Measurements from ENCODE around the gene STRADA. TPM values are rescaled to one million over a fixed set of nuclear protein-coding genes. Genes with fewer than 3 reads are reported as not detected.

The STRADA gene
- total and polyA plus RNA-seq, 2 of the 8 experiments (the other 6 are each of a cell fraction or from before 2014, with no cell fraction given) = 35.6 to 43.3 TPM

Other genes with a start within 250 kb of the STRADA start
- 1.8 TPM in 2 replicates for gene KCNH6, start 218.4 kb downstream of the STRADA start, total RNA-seq (2021; fragmentation: NEBNext Ultra II Directional; extraction: Animal tissue kit (Norgen Biotek cat#: 25700))
- 3.6 and 5.0 TPM in 2 replicates for gene KCNH6, start 218.4 kb downstream of the STRADA start, polyA plus RNA-seq (2011; rRNA removed)
- 87.3 and 94.1 TPM in 2 replicates for gene DCAF7, start 191.3 kb downstream of the STRADA start, total RNA-seq (2021; fragmentation: NEBNext Ultra II Directional; extraction: Animal tissue kit (Norgen Biotek cat#: 25700))
- 74.9 and 97.4 TPM in 2 replicates for gene DCAF7, start 191.3 kb downstream of the STRADA start, polyA plus RNA-seq (2011; rRNA removed)
- gene TACO1, start 140.9 kb downstream of the STRADA start, total RNA-seq (2021; fragmentation: NEBNext Ultra II Directional; extraction: Animal tissue kit (Norgen Biotek cat#: 25700)) = 23.6 and 24.0 TPM in 2 replicates
- 19.1 and 19.8 TPM in 2 replicates for gene TACO1, start 140.9 kb downstream of the STRADA start, polyA plus RNA-seq (2011; rRNA removed)
- gene MAP3K3, start 119.4 kb downstream of the STRADA start, total RNA-seq (2021; fragmentation: NEBNext Ultra II Directional; extraction: Animal tissue kit (Norgen Biotek cat#: 25700)) = 21.0 and 22.6 TPM in 2 replicates
- 10.3 and 14.8 TPM in 2 replicates for gene MAP3K3, start 119.4 kb downstream of the STRADA start, polyA plus RNA-seq (2011; rRNA removed)
- 77.2 and 78.6 TPM in 2 replicates for gene LIMD2, start 41.7 kb downstream of the STRADA start, total RNA-seq (2021; fragmentation: NEBNext Ultra II Directional; extraction: Animal tissue kit (Norgen Biotek cat#: 25700))
- 72.0 and 92.0 TPM in 2 replicates for gene LIMD2, start 41.7 kb downstream of the STRADA start, polyA plus RNA-seq (2011; rRNA removed)
- gene CCDC47, start 31.8 kb upstream of the STRADA start, total RNA-seq (2021; fragmentation: NEBNext Ultra II Directional; extraction: Animal tissue kit (Norgen Biotek cat#: 25700)) = 83.1 and 85.3 TPM in 2 replicates
- gene CCDC47, start 31.8 kb upstream of the STRADA start, polyA plus RNA-seq (2011; rRNA removed) = 16.3 and 21.2 TPM in 2 replicates
- 114 and 120 TPM in 2 replicates for gene DDX42, start 32.4 kb upstream of the STRADA start, total RNA-seq (2021; fragmentation: NEBNext Ultra II Directional; extraction: Animal tissue kit (Norgen Biotek cat#: 25700))
- 37.4 and 40.6 TPM in 2 replicates for gene DDX42, start 32.4 kb upstream of the STRADA start, polyA plus RNA-seq (2011; rRNA removed)
- 162 and 172 TPM in 2 replicates for gene PSMC5, start 85.6 kb upstream of the STRADA start, total RNA-seq (2021; fragmentation: NEBNext Ultra II Directional; extraction: Animal tissue kit (Norgen Biotek cat#: 25700))
- gene PSMC5, start 85.6 kb upstream of the STRADA start, polyA plus RNA-seq (2011; rRNA removed) = 162 and 180 TPM in 2 replicates
- 77.2 and 77.4 TPM in 2 replicates for gene FTSJ3, start 85.9 kb upstream of the STRADA start, total RNA-seq (2021; fragmentation: NEBNext Ultra II Directional; extraction: Animal tissue kit (Norgen Biotek cat#: 25700))
- gene FTSJ3, start 85.9 kb upstream of the STRADA start, polyA plus RNA-seq (2011; rRNA removed) = 42.7 and 47.2 TPM in 2 replicates
- gene SMARCD2, start 100.9 kb upstream of the STRADA start, total RNA-seq (2021; fragmentation: NEBNext Ultra II Directional; extraction: Animal tissue kit (Norgen Biotek cat#: 25700)) = 84.6 and 92.2 TPM in 2 replicates
- gene SMARCD2, start 100.9 kb upstream of the STRADA start, polyA plus RNA-seq (2011; rRNA removed) = 90.0 and 111 TPM in 2 replicates
- gene CSH2, start 131.9 kb upstream of the STRADA start, total RNA-seq (2021; fragmentation: NEBNext Ultra II Directional; extraction: Animal tissue kit (Norgen Biotek cat#: 25700)) = 0.43 and 0.52 TPM in 2 replicates
- not detected in 2 replicates for gene CSH2, start 131.9 kb upstream of the STRADA start, polyA plus RNA-seq (2011; rRNA removed)
- gene GH2, start 140.1 kb upstream of the STRADA start, total RNA-seq (2021; fragmentation: NEBNext Ultra II Directional; extraction: Animal tissue kit (Norgen Biotek cat#: 25700)) = 0.60 and 1.2 TPM in 2 replicates
- gene GH2, start 140.1 kb upstream of the STRADA start, polyA plus RNA-seq (2011; rRNA removed) = 1.5 and 2.0 TPM in 2 replicates
- not detected in 2 replicates for gene CSH1, start 154.8 kb upstream of the STRADA start, total RNA-seq (2021; fragmentation: NEBNext Ultra II Directional; extraction: Animal tissue kit (Norgen Biotek cat#: 25700))
- gene CSH1, start 154.8 kb upstream of the STRADA start, polyA plus RNA-seq (2011; rRNA removed) = 0.12 and 0.16 TPM in 2 replicates
- gene CSHL1, start 169.5 kb upstream of the STRADA start, total RNA-seq (2021; fragmentation: NEBNext Ultra II Directional; extraction: Animal tissue kit (Norgen Biotek cat#: 25700)) = not detected in 2 replicates
- not detected in 2 replicates for gene CSHL1, start 169.5 kb upstream of the STRADA start, polyA plus RNA-seq (2011; rRNA removed)
- gene GH1, start 177.0 kb upstream of the STRADA start, total RNA-seq (2021; fragmentation: NEBNext Ultra II Directional; extraction: Animal tissue kit (Norgen Biotek cat#: 25700)) = not detected in 2 replicates
- 0.36 and 0.41 TPM in 2 replicates for gene GH1, start 177.0 kb upstream of the STRADA start, polyA plus RNA-seq (2011; rRNA removed)
- gene CD79B, start 190.5 kb upstream of the STRADA start, total RNA-seq (2021; fragmentation: NEBNext Ultra II Directional; extraction: Animal tissue kit (Norgen Biotek cat#: 25700)) = 1.5 and 2.2 TPM in 2 replicates
- 3.9 and 4.4 TPM in 2 replicates for gene CD79B, start 190.5 kb upstream of the STRADA start, polyA plus RNA-seq (2011; rRNA removed)
- gene SCN4A, start 231.1 kb upstream of the STRADA start, total RNA-seq (2021; fragmentation: NEBNext Ultra II Directional; extraction: Animal tissue kit (Norgen Biotek cat#: 25700)) = 6.6 and 8.5 TPM in 2 replicates
- 5.0 and 8.1 TPM in 2 replicates for gene SCN4A, start 231.1 kb upstream of the STRADA start, polyA plus RNA-seq (2011; rRNA removed)

Data from H1 (cell line).